Breast epithelium (tissue), 3 donors: ENCODE data around the gene CNTNAP5.

Experiments
- CTCF ChIP-seq, 3 donors: fragments of 450-650 bp; IDR thresholded peaks; one replicate each; pipeline ENCODE4 v1.5.1; 2016 to 2017; ENCODE audit warnings: antibody characterized with exemption in 3 of 3, mild to moderate bottlenecking in 3 of 3, moderate library complexity in 3 of 3
- POLR2A ChIP-seq: fragments of 450-650 bp; IDR thresholded peaks from one replicate; pipeline ENCODE4 v1.6.1; 2016; ENCODE audit warnings: antibody characterized with exemption, mild to moderate bottlenecking, moderate library complexity
- POLR2AphosphoS5 ChIP-seq, 3 donors: sonication (generic); formaldehyde crosslinking; IDR thresholded peaks; one replicate each; pipeline ENCODE4 v1.6.1; 2017; ENCODE audit warnings: antibody characterized with exemption in 3 of 3

- TF ChIP-seq CTCF (IDR thresholded peaks at IDR 0.05) (no peak), POLR2AphosphoS5 (IDR thresholded peaks at IDR 0.05) (no peak), POLR2A (no peak)
Measured at GRCh38 chr2:124424074-124424473, 399.0 kb downstream of the CNTNAP5 start.
